Body of pancreas (tissue), 4 donors: ENCODE measurements around the gene ARHGEF25.

Source experiments
- CTCF ChIP-seq, 7 experiments: fragments of 450-650 bp in 4 of 7; fragments of 200-600 bp in 3 of 7; sonication (generic) in 3 of 7; IDR thresholded peaks; one replicate each; pipeline ENCODE4 v1.5.1; 2016 to 2019; ENCODE audit warnings: antibody characterized with exemption in 7 of 7
- POLR2A ChIP-seq, 3 donors: fragments of 450-650 bp; IDR thresholded peaks; one replicate each; pipeline ENCODE4 v1.6.1; 2016; ENCODE audit warnings: antibody characterized with exemption in 3 of 3, mild to moderate bottlenecking in 2 of 3

DNA sequence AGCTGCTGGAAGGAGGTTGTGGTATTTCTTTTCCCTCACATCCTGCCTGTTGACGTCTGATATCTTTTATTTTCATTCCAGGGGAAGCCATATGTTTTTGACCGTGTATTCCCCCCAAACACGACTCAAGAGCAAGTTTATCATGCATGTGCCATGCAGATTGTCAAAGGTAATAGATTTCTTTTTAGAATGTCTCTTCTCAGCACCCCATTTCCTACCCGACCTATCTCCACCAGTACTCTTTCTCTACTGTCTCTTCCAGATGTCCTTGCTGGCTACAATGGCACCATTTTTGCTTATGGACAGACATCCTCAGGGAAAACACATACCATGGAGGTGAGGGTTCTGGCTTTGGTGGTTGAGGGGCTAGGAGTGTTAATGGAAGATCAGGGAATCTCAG is 47.9 kb upstream of the ARHGEF25 start:
- TF ChIP-seq CTCF (IDR thresholded peaks at IDR 0.05) (no peak), POLR2A (IDR thresholded peaks at IDR 0.05) (no peak)
